ENCODE results near the gene AP1M1.
"Not testable (repeated sequence)": the region's sequence is repeated elsewhere in the genome, so short reads cannot be mapped to it uniquely, and the experiment has no call there.

AP1M1 gene

GRCh38 chr19:16265205-16265604 is 67.5 kb downstream of the AP1M1 start:
- DNase-seq, result no peak

- no peak for DNase-seq
These were observed 68.3 kb downstream of the AP1M1 start for GRCh38 chr19:16265890-16266585.

- DNase-seq, result no peak
These were observed 68.9 kb downstream of the AP1M1 start for GRCh38 chr19:16266586-16266942.

- DNase-seq, result no peak
These were observed 71.1 kb downstream of the AP1M1 start for GRCh38 chr19:16268676-16269319.

GRCh38 chr19:16272945-16273344 is 75.2 kb downstream of the AP1M1 start:
- peak; percentile 94 for DNase-seq

GRCh38 chr19:16274447-16274846 is 76.7 kb downstream of the AP1M1 start:
- DNase-seq, result no peak

- DNase-seq, result no peak
These were observed 82.6 kb downstream of the AP1M1 start for GRCh38 chr19:16280306-16280705.

GRCh38 chr19:16281743-16282142 is 84.0 kb downstream of the AP1M1 start:
- no peak for DNase-seq

GRCh38 chr19:16283210-16284061 is 85.7 kb downstream of the AP1M1 start:
- DNase-seq, result peak; percentile 94

- no peak for DNase-seq
These were observed 86.8 kb downstream of the AP1M1 start for GRCh38 chr19:16284505-16284904.

GRCh38 chr19:16285079-16285478 is 87.4 kb downstream of the AP1M1 start:
- not testable (repeated sequence) for DNase-seq

GRCh38 chr19:16285769-16286498 is 88.2 kb downstream of the AP1M1 start:
- DNase-seq, result peak; percentile 83

- no peak for DNase-seq
These were observed 90.8 kb downstream of the AP1M1 start for GRCh38 chr19:16288544-16288943.

GRCh38 chr19:16289594-16289993 is 91.9 kb downstream of the AP1M1 start:
- DNase-seq, result no peak

GRCh38 chr19:16290692-16291091 is 93.0 kb downstream of the AP1M1 start:
- no peak for DNase-seq

GRCh38 chr19:16293118-16294091 is 95.7 kb downstream of the AP1M1 start:
- peak; percentile 92 for DNase-seq

GRCh38 chr19:16295057-16295456 is 97.3 kb downstream of the AP1M1 start:
- DNase-seq, result peak; percentile 66
